Liver (tissue), 9 donors: ENCODE results near the gene CYP39A1. TPM values are rescaled to one million over a fixed set of nuclear protein-coding genes. Genes with fewer than 3 reads are reported as not detected.

ENCODE experiments used
- DNase-seq: peaks from one replicate; pipeline ENCODE4 v3.0.0-alpha.2; 2017; ENCODE audit warnings: low spot score
- H3K27ac ChIP-seq, 2 donors: one replicate each; pipeline ENCODE4 v1.7.0; 2013; ENCODE audit warnings: inconsistent platforms in 2 of 2, low read length in 2 of 2, control low read depth in 1 of 2, low read depth in 1 of 2, mild to moderate bottlenecking in 1 of 2
- H3K27me3 ChIP-seq, 4 donors: one replicate each; pipeline versions ENCODE4 v1.6.1 to v1.7.0; 2013; ENCODE audit warnings: low read length in 3 of 4, inconsistent platforms in 1 of 4, mild to moderate bottlenecking in 1 of 4, moderate library complexity in 1 of 4; ENCODE audit not compliant: control insufficient read depth in 4 of 4, insufficient read depth in 4 of 4
- H3K36me3 ChIP-seq, 4 donors: one replicate each; pipeline versions ENCODE4 v1.6.1 to v1.7.0; 2013; ENCODE audit warnings: low read length in 3 of 4, mild to moderate bottlenecking in 3 of 4, low read depth in 1 of 4, moderate library complexity in 1 of 4; ENCODE audit not compliant: control insufficient read depth in 4 of 4, insufficient read depth in 3 of 4
- H3K4me1 ChIP-seq, 4 donors: one replicate each; pipeline versions ENCODE4 v1.6.1 to v1.7.0; 2013; ENCODE audit warnings: low read length in 3 of 4, mild to moderate bottlenecking in 3 of 4, moderate library complexity in 1 of 4; ENCODE audit not compliant: control insufficient read depth in 4 of 4, insufficient read depth in 4 of 4
- H3K4me3 ChIP-seq, 3 donors: one replicate each; pipeline versions ENCODE4 v1.6.1 to v1.7.0; 2013; ENCODE audit warnings: low read length in 3 of 3, control low read depth in 1 of 3, low read depth in 1 of 3, mild to moderate bottlenecking in 1 of 3
- H3K9ac ChIP-seq, 2 donors: one replicate each; pipeline ENCODE4 v1.7.0; 2013; ENCODE audit warnings: low read length in 2 of 2, mild to moderate bottlenecking in 2 of 2, moderate library complexity in 2 of 2, control low read depth in 1 of 2, low read depth in 1 of 2
- H3K9me3 ChIP-seq, 4 donors: one replicate each; pipeline versions ENCODE4 v1.6.1 to v1.7.0; 2013; ENCODE audit warnings: low read length in 3 of 4; ENCODE audit not compliant: control insufficient read depth in 4 of 4
- ATF3 ChIP-seq: IDR thresholded peaks from 2 replicates; pipeline ENCODE4 v1.6.1; 2016; ENCODE audit warnings: antibody characterized with exemption
- CTCF ChIP-seq: fragments of 150-350 bp; IDR thresholded peaks from 2 replicates; pipeline ENCODE4 v1.5.1; 2017; ENCODE audit warnings: improper control_type of control experiment, low read depth, low read length; ENCODE audit not compliant: missing input control
- EGR1 ChIP-seq, 2 donors: IDR thresholded peaks; 2 replicates each; pipeline ENCODE4 v1.6.1; 2016 to 2018; ENCODE audit warnings: antibody characterized with exemption in 2 of 2, low read depth in 2 of 2
- FOXA2 ChIP-seq: IDR thresholded peaks from 2 replicates; pipeline ENCODE4 v1.6.1; 2016; ENCODE audit warnings: antibody characterized with exemption
- HNF4A ChIP-seq, 2 donors: conservative IDR thresholded peaks; 2 replicates each; pipeline ENCODE4 v1.6.1; 2016; ENCODE audit warnings: antibody characterized with exemption in 2 of 2, mild to moderate bottlenecking in 2 of 2
- HNF4G ChIP-seq: IDR thresholded peaks from 2 replicates; pipeline ENCODE4 v1.6.1; 2016; ENCODE audit warnings: antibody characterized with exemption
- JUND ChIP-seq, 2 donors: IDR thresholded peaks; 2 replicates each; pipeline ENCODE4 v1.6.1; 2016; ENCODE audit warnings: antibody characterized with exemption in 2 of 2
- MAX ChIP-seq: IDR thresholded peaks from 2 replicates; pipeline ENCODE4 v1.6.1; 2016; ENCODE audit warnings: antibody characterized with exemption
- NR2F2 ChIP-seq: IDR thresholded peaks from 2 replicates; pipeline ENCODE4 v1.6.1; 2016; ENCODE audit warnings: antibody characterized with exemption
- RAD21 ChIP-seq, 2 donors: IDR thresholded peaks; 2 replicates each; pipeline ENCODE4 v1.6.1; 2016; ENCODE audit warnings: antibody characterized with exemption in 2 of 2, mild to moderate bottlenecking in 2 of 2
- TAF1 ChIP-seq: conservative IDR thresholded peaks from 2 replicates; pipeline ENCODE4 v1.6.1; 2016; ENCODE audit warnings: antibody characterized with exemption, mild to moderate bottlenecking
- YY1 ChIP-seq: IDR thresholded peaks from 2 replicates; pipeline ENCODE4 v1.6.1; 2016; ENCODE audit warnings: antibody characterized with exemption, mild to moderate bottlenecking
- WGBS: extraction: QIAGEN DNeasy Blood & Tissue Kit; methylation state at CpG from one replicate; pipeline ENCODE4 v1.1.7; 2013; 5-methylcytosine and 5-hydroxymethylcytosine counted together
- polyA plus RNA-seq, 2 donors: library from polyadenylated mRNA; stranded (reverse) in 1 of 2; unstranded in 1 of 2; fragments of 200-250 nt in 1 of 2; fragments of >200 nt in 1 of 2; fragmentation: Nextera tagmentation in 1 of 2; extraction: Ambion mirVana in 1 of 2; gene quantifications; one replicate each; pipeline versions ENCODE4 v1.2.1 to v1.2.3, GENCODE V29; 2013 to 2015
- total RNA-seq, 2 donors: library from RNA; depleted of rRNA; stranded (reverse); fragments of >200 nt; gene quantifications; one replicate each; pipeline ENCODE4 v1.2.3, GENCODE V29; 2014
- TF ChIP-seq, protein P1 (sequence below): IDR thresholded peaks from 2 replicates; pipeline ENCODE4 v1.6.1; 2016; ENCODE audit warnings: antibody characterized with exemption
- TF ChIP-seq, protein P2 (sequence below): IDR thresholded peaks from 2 replicates; pipeline ENCODE4 v1.6.1; 2016; ENCODE audit warnings: antibody characterized with exemption, mild to moderate bottlenecking
- donor health status: healthy.
- donor health status: healthy.
- donor health status: healthy.
- donor health status: healthy.
- donor health status: healthy.

The CYP39A1 gene
- total and polyA plus RNA-seq, 4 donors, result 10.8 to 29.8 (median 15.2) TPM

DNA sequence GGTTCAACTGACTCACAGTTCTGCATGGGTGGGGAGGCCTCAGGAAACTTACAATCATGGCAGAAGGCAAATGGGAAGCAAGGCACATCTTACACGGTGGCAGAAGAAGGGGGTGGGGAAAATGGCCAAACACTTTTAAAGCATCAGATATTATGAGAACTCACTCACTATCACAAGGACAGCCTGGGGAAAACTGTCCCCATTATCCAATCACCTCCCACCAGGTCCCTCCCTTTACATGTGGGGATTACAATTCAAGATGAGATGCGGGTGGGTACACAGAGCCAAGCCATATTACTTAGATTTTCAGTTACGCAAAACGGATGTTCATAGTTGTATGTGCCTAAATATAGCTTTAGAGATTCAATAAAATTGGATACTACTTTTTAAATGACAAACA lies 25.6 kb downstream of the CYP39A1 start:
- H3K9me3 ChIP-seq, result no peaks in the 10 kb centered on the region
- no peaks in the 10 kb centered on the region for H3K27me3 ChIP-seq
- TF ChIP-seq MAX, result no peak
- TF ChIP-seq HNF4G, result no peak
- TF ChIP-seq, protein P1, sequence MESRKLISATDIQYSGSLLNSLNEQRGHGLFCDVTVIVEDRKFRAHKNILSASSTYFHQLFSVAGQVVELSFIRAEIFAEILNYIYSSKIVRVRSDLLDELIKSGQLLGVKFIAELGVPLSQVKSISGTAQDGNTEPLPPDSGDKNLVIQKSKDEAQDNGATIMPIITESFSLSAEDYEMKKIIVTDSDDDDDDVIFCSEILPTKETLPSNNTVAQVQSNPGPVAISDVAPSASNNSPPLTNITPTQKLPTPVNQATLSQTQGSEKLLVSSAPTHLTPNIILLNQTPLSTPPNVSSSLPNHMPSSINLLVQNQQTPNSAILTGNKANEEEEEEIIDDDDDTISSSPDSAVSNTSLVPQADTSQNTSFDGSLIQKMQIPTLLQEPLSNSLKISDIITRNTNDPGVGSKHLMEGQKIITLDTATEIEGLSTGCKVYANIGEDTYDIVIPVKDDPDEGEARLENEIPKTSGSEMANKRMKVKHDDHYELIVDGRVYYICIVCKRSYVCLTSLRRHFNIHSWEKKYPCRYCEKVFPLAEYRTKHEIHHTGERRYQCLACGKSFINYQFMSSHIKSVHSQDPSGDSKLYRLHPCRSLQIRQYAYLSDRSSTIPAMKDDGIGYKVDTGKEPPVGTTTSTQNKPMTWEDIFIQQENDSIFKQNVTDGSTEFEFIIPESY, result no peak
- no peak for TF ChIP-seq ATF3
- no peak for TF ChIP-seq HNF4A (conservative IDR thresholded peaks at IDR 0.05)
- no peak for TF ChIP-seq TAF1
- TF ChIP-seq, protein P2, sequence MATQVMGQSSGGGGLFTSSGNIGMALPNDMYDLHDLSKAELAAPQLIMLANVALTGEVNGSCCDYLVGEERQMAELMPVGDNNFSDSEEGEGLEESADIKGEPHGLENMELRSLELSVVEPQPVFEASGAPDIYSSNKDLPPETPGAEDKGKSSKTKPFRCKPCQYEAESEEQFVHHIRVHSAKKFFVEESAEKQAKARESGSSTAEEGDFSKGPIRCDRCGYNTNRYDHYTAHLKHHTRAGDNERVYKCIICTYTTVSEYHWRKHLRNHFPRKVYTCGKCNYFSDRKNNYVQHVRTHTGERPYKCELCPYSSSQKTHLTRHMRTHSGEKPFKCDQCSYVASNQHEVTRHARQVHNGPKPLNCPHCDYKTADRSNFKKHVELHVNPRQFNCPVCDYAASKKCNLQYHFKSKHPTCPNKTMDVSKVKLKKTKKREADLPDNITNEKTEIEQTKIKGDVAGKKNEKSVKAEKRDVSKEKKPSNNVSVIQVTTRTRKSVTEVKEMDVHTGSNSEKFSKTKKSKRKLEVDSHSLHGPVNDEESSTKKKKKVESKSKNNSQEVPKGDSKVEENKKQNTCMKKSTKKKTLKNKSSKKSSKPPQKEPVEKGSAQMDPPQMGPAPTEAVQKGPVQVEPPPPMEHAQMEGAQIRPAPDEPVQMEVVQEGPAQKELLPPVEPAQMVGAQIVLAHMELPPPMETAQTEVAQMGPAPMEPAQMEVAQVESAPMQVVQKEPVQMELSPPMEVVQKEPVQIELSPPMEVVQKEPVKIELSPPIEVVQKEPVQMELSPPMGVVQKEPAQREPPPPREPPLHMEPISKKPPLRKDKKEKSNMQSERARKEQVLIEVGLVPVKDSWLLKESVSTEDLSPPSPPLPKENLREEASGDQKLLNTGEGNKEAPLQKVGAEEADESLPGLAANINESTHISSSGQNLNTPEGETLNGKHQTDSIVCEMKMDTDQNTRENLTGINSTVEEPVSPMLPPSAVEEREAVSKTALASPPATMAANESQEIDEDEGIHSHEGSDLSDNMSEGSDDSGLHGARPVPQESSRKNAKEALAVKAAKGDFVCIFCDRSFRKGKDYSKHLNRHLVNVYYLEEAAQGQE, result no peak
- TF ChIP-seq JUND (IDR thresholded peaks at IDR 0.05), result no peak
- TF ChIP-seq NR2F2, result no peak
- no peak for TF ChIP-seq FOXA2
- TF ChIP-seq EGR1 (IDR thresholded peaks at IDR 0.05; ENCODE audit: low read depth in 2 of 2), result no peak
- H3K4me3 ChIP-seq, result no peak overlapping the region
- 93% methylated on average over 4 of the region's 4 CpGs for WGBS
- H3K9ac ChIP-seq, result no peak overlapping the region
- no peak overlapping the region for H3K27ac ChIP-seq
- H3K36me3 ChIP-seq, result peaks cover 2 to 5% (median 3%) of the 10 kb centered on the region in 4 donors
- no peak for DNase-seq
- peaks cover 0 to 10% (median 2%) of the 10 kb centered on the region in 4 donors for H3K4me1 ChIP-seq

GRCh38 chr6:46626228-46626909 lies 26.2 kb downstream of the CYP39A1 start:
- Histone ChIP-seq H3K9me3 (no peaks in the 10 kb centered on the region), H3K4me3 (no peak overlapping the region), H3K4me1 (peaks cover 0 to 9% (median 2%) of the 10 kb centered on the region in 4 donors), H3K36me3 (peaks cover 2 to 5% (median 3%) of the 10 kb centered on the region in 4 donors), H3K9ac (no peak overlapping the region), H3K27ac (no peak overlapping the region), H3K27me3 (no peaks in the 10 kb centered on the region)
- no peak for TF ChIP-seq MAX
- peak; percentile 90 for TF ChIP-seq RAD21 (IDR thresholded peaks at IDR 0.05)
- TF ChIP-seq YY1, result no peak
- TF ChIP-seq CTCF, result peak; percentile 67
- WGBS, result 22% methylated on average over 3 of the region's 3 CpGs
- DNase-seq, result no peak
